Keratinocyte (primary cell): ENCODE results near the gene CACFD1. TPM values are rescaled to one million over a fixed set of nuclear protein-coding genes. Genes with fewer than 3 reads are reported as not detected.

Experiments used
- DNase-seq: peaks from one replicate; pipeline ENCODE4 v3.0.0-alpha.2; 2011; ENCODE audit warnings: low read depth, missing footprints, low spot score
- FAIRE-seq: peaks from 2 replicates; lab custom pipeline; 2011; peaks lifted over from hg19 to GRCh38; lab: Jason Lieb, UNC
- H2AFZ ChIP-seq: 2 replicates; pipeline ENCODE4 v1.6.0; 2012; ENCODE audit warnings: low read length, control low read depth, inconsistent platforms; ENCODE audit not compliant: control insufficient read depth
- H3K27ac ChIP-seq: 2 replicates; pipeline ENCODE4 v1.5.1; 2011; ENCODE audit warnings: low read length; ENCODE audit not compliant: control insufficient read depth, insufficient read depth
- H3K27me3 ChIP-seq: 3 replicates; pipeline ENCODE4 v1.6.0; 2011; ENCODE audit warnings: low read length; ENCODE audit not compliant: control insufficient read depth, insufficient read depth; ENCODE audit errors: extremely low read depth
- H3K36me3 ChIP-seq, 2 experiments: 2 replicates in 1 of 2; 3 replicates in 1 of 2; pipeline ENCODE4 v1.5.1; 2011; ENCODE audit warnings: low read length in 2 of 2, mild to moderate bottlenecking in 1 of 2; ENCODE audit not compliant: control insufficient read depth in 2 of 2, insufficient read depth in 2 of 2; ENCODE audit errors: extremely low read depth in 1 of 2
- H3K4me1 ChIP-seq: 3 replicates; pipeline ENCODE4 v1.5.1; 2011; ENCODE audit warnings: low read length; ENCODE audit not compliant: control insufficient read depth, insufficient read depth; ENCODE audit errors: extremely low read depth
- H3K4me2 ChIP-seq: 3 replicates; pipeline ENCODE4 v1.6.0; 2011; ENCODE audit warnings: low read depth, low read length; ENCODE audit not compliant: control insufficient read depth, insufficient read depth; ENCODE audit errors: extremely low read depth
- H3K4me3 ChIP-seq, 3 experiments: fragments of 200-600 bp in 1 of 3; sonication (generic) in 1 of 3; 2 replicates in 2 of 3; 3 replicates in 1 of 3; pipeline ENCODE4 v1.5.1; 2011 to 2016; ENCODE audit warnings: low read length in 3 of 3, mild to moderate bottlenecking in 3 of 3, control low read depth in 2 of 3, inconsistent platforms in 1 of 3, low read depth in 1 of 3, mixed read lengths in 1 of 3, mixed run types in 1 of 3, moderate library complexity in 1 of 3; ENCODE audit not compliant: control insufficient read depth in 2 of 3, insufficient read depth in 2 of 3; ENCODE audit errors: extremely low read depth in 1 of 3
- H3K79me2 ChIP-seq: 2 replicates; pipeline ENCODE4 v1.6.0; 2012; ENCODE audit warnings: low read length; ENCODE audit not compliant: control insufficient read depth, insufficient read depth
- H3K9ac ChIP-seq: 3 replicates; pipeline ENCODE4 v1.6.0; 2011; ENCODE audit warnings: low read length; ENCODE audit not compliant: control insufficient read depth, insufficient read depth; ENCODE audit errors: extremely low read depth
- H3K9me1 ChIP-seq: 3 replicates; pipeline ENCODE4 v1.6.0; 2011; ENCODE audit warnings: low read length; ENCODE audit not compliant: control insufficient read depth, insufficient read depth; ENCODE audit errors: extremely low read depth
- H3K9me3 ChIP-seq: 2 replicates; pipeline ENCODE4 v1.5.1; 2012; ENCODE audit warnings: low read depth, low read length; ENCODE audit not compliant: control insufficient read depth
- H4K20me1 ChIP-seq: 3 replicates; pipeline ENCODE4 v1.6.0; 2011; ENCODE audit warnings: low read length; ENCODE audit not compliant: control insufficient read depth, insufficient read depth; ENCODE audit errors: extremely low read depth
- CTCF ChIP-seq, 3 experiments: IDR thresholded peaks in 1 of 3; conservative IDR thresholded peaks in 1 of 3; optimal IDR thresholded peaks in 1 of 3; 2 replicates in 2 of 3; 3 replicates in 1 of 3; pipeline versions ENCODE3 to v1.5.1; 2011; ENCODE audit warnings: low read length in 3 of 3, mild to moderate bottlenecking in 3 of 3, moderate library complexity in 2 of 3, control low read depth in 1 of 3, inconsistent platforms in 1 of 3; ENCODE audit not compliant: insufficient read depth in 2 of 3; ENCODE audit errors: extremely low read depth in 1 of 3
- EZH2 ChIP-seq: IDR thresholded peaks from one replicate; pipeline ENCODE4 v1.6.1; 2012; ENCODE audit warnings: inconsistent platforms, mild to moderate bottlenecking, low read length, moderate library complexity
- dilution Hi-C: fragments of 300-500 bp; cut with MboI; formaldehyde crosslinking; loops from one replicate; pipeline ENCODE4 v1.7.0; 2020; ENCODE audit warnings: low sequenced_read_pairs; ENCODE audit not compliant: extremely low pct_ligation_motif_present
- polyA plus RNA-seq, 5 experiments: library from polyadenylated mRNA; depleted of rRNA in 3 of 5; stranded (reverse) in 3 of 5; stranded (forward) in 1 of 5; unstranded in 1 of 5; fragments of >200 nt; gene quantifications; 1 replicate in 1 of 5; 2 replicates in 3 of 5; 3 replicates in 1 of 5; pipeline versions ENCODE4 v1.2.1 to v1.2.3, GENCODE V29; 2011 to 2012; ENCODE audit warnings: missing spikeins in 2 of 5, low read depth in 1 of 5, low replicate concordance in 1 of 5

Gene CACFD1
- polyA plus RNA-seq, 1 donor (not counting 4 experiments of a cell fraction or from before 2014, with no cell fraction given), result 3.4 TPM

DNA sequence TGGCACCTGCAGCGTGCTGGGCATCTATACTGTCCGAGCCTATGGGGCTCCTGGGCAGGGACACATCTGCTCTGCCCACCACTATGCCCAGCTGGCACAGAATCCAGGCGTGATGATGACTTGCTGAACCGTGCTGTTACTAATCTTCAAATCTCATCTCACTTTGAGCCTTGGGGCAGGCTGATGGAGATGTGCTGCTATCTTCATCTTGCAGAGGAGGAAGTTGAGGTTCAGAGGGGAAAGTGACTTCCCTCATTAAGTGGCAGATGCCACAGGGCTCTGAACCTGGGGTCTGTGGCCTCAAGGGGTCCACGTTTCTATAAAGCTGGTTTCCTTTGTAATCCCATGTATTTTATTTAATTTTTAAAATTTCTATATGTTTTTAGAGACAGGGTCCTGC, 14.4 kb downstream of the CACFD1 start:
- Histone ChIP-seq H3K4me3 (no peak overlapping the region), H2AFZ (no peak overlapping the region), H3K36me3 (peaks cover 21 to 40% of the 10 kb centered on the region in 2 experiments), H3K4me2 (no peak overlapping the region), H3K27me3 (no peaks in the 10 kb centered on the region), H3K4me1 (peaks cover 14% of the 10 kb centered on the region), H3K9me3 (no peaks in the 10 kb centered on the region), H4K20me1 (peaks cover 3% of the 10 kb centered on the region), H3K9me1 (peaks cover 3% of the 10 kb centered on the region), H3K27ac (no peak overlapping the region), H3K9ac (no peak overlapping the region), H3K79me2 (peaks cover 23% of the 10 kb centered on the region)
- dilution Hi-C loops, result no loop called here
- no peak for TF ChIP-seq CTCF (optimal IDR thresholded peaks at IDR 0.05 in 1 of 3, IDR thresholded peaks at IDR 0.05 in 1 of 3, conservative IDR thresholded peaks at IDR 0.05 in 1 of 3; ENCODE audit: extremely low read depth in 1 of 3, insufficient read depth in 2 of 3, low read length in 3 of 3)
- TF ChIP-seq EZH2, result no peak
- no peak for FAIRE-seq
- DNase-seq, result no peak

DNA sequence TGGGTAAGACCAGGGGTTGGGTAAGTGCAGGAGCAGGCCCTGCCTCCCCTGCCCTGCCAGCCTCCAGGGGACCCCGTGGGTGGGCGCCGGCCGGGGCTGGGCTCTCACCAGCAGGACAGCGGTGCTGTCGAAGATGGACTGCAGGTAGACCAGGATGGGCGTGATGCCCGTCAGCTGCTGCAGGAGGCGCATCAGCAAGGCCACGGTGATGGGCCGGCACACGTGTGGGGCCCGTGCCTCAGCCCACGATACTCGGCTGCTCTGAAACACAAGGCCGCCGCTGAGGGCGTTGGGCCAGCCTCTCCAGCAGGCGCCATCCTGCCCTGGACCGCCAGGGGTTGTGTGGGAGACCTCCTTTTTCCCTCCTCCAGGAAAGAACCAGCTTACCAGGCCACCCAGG, 15.1 kb downstream of the CACFD1 start:
- no peak overlapping the region for H3K4me3 ChIP-seq
- H3K27me3 ChIP-seq, result no peaks in the 10 kb centered on the region
- no peak overlapping the region for H2AFZ ChIP-seq
- dilution Hi-C loops, result no loop called here
- peaks cover 23% of the 10 kb centered on the region for H3K79me2 ChIP-seq
- no peak for FAIRE-seq
- DNase-seq, result no peak
- no peaks in the 10 kb centered on the region for H3K9me3 ChIP-seq
- peaks cover 3% of the 10 kb centered on the region for H3K9me1 ChIP-seq
- H3K36me3 ChIP-seq, result peaks cover 21 to 40% of the 10 kb centered on the region in 2 experiments
- no peak overlapping the region for H3K9ac ChIP-seq
- peaks cover 21% of the 10 kb centered on the region for H3K4me1 ChIP-seq
- no peak for TF ChIP-seq EZH2
- no peak for TF ChIP-seq CTCF (optimal IDR thresholded peaks at IDR 0.05 in 1 of 3, IDR thresholded peaks at IDR 0.05 in 1 of 3, conservative IDR thresholded peaks at IDR 0.05 in 1 of 3; ENCODE audit: extremely low read depth in 1 of 3, insufficient read depth in 2 of 3, low read length in 3 of 3)
- no peak overlapping the region for H3K4me2 ChIP-seq
- H4K20me1 ChIP-seq, result peaks cover 3% of the 10 kb centered on the region
- H3K27ac ChIP-seq, result no peak overlapping the region
